GM18909 (cell line): ENCODE results near the gene LMNTD1.

Source experiments
- ATAC-seq: cut with Tn5 transposase; IDR thresholded peaks from one replicate; pipeline ENCODE4 v1.9.1; 2021; ENCODE audit warnings: mild to moderate bottlenecking; ENCODE audit not compliant: unreplicated experiment, poor library complexity

LMNTD1 gene

GRCh38 chr12:25557830-25558436, 4.8 kb upstream of the LMNTD1 start:
- no peak for ATAC-seq

- ATAC-seq = no peak
These were observed 3.1 kb upstream of the LMNTD1 start for GRCh38 chr12:25556153-25556552.

- ATAC-seq = no peak
These were observed 402 bp downstream of the LMNTD1 start for GRCh38 chr12:25552681-25553080.

GRCh38 chr12:25550186-25550585, 2.9 kb downstream of the LMNTD1 start:
- ATAC-seq = no peak

GRCh38 chr12:25549120-25549519, 4.0 kb downstream of the LMNTD1 start:
- no peak for ATAC-seq

- ATAC-seq = no peak
These were observed 6.8 kb downstream of the LMNTD1 start for GRCh38 chr12:25546318-25546717.

GRCh38 chr12:25533150-25533549, 19.9 kb downstream of the LMNTD1 start:
- ATAC-seq = no peak

- no peak for ATAC-seq
These were observed 21.5 kb downstream of the LMNTD1 start for GRCh38 chr12:25531502-25532052.

- no peak for ATAC-seq
These were observed 23.3 kb downstream of the LMNTD1 start for GRCh38 chr12:25529738-25530137.

- no peak for ATAC-seq
These were observed 26.3 kb downstream of the LMNTD1 start for GRCh38 chr12:25526778-25527177.

- ATAC-seq = no peak
These were observed 28.7 kb downstream of the LMNTD1 start for GRCh38 chr12:25524366-25524765.

- no peak for ATAC-seq
These were observed 31.3 kb downstream of the LMNTD1 start for GRCh38 chr12:25521625-25522256.

- ATAC-seq = peak; percentile 95
These were observed 34.6 kb downstream of the LMNTD1 start for GRCh38 chr12:25518512-25518911.

- ATAC-seq = no peak
These were observed 48.3 kb downstream of the LMNTD1 start for GRCh38 chr12:25504744-25505143.

GRCh38 chr12:25503666-25504065, 49.4 kb downstream of the LMNTD1 start:
- no peak for ATAC-seq

GRCh38 chr12:25502596-25502995, 50.5 kb downstream of the LMNTD1 start:
- ATAC-seq = no peak

GRCh38 chr12:25502118-25502517, 51.0 kb downstream of the LMNTD1 start:
- no peak for ATAC-seq

GRCh38 chr12:25501549-25501948, 51.5 kb downstream of the LMNTD1 start:
- ATAC-seq = no peak

GRCh38 chr12:25500651-25501050, 52.4 kb downstream of the LMNTD1 start:
- no peak for ATAC-seq

GRCh38 chr12:25497021-25497420, 56.1 kb downstream of the LMNTD1 start:
- no peak for ATAC-seq

- ATAC-seq = no peak
These were observed 56.9 kb downstream of the LMNTD1 start for GRCh38 chr12:25496098-25496587.
